DOHH2 (cell line): Measurements from ENCODE around the gene LGALS9.
"Not testable (repeated sequence)": the region's sequence is repeated elsewhere in the genome, so short reads cannot be mapped to it uniquely, and the experiment has no call there.

ENCODE experiments used
- H3F3A ChIP-seq: fragments of 200-600 bp; sonication (generic), shearing (Covaris generic); 2 replicates; pipeline ENCODE4 v1.6.0; 2016; ENCODE audit warnings: antibody characterized with exemption, mild to moderate bottlenecking; ENCODE audit not compliant: control insufficient read depth, insufficient read depth
- H3K27ac ChIP-seq: fragments of 200-600 bp; sonication (generic); 2 replicates; pipeline ENCODE4 v1.5.1; 2014; ENCODE audit warnings: low read depth, mild to moderate bottlenecking, low read length, moderate library complexity
- H3K27me3 ChIP-seq: fragments of 200-600 bp; sonication (generic); 2 replicates; pipeline ENCODE4 v1.6.1; 2014; ENCODE audit warnings: mild to moderate bottlenecking, low read length, mixed read lengths; ENCODE audit not compliant: control insufficient read depth
- H3K36me3 ChIP-seq: fragments of 200-600 bp; sonication (generic); 2 replicates; pipeline ENCODE4 v1.6.1; 2014; ENCODE audit warnings: mild to moderate bottlenecking, low read length, moderate library complexity, mixed read lengths; ENCODE audit not compliant: control insufficient read depth
- H3K4me1 ChIP-seq: fragments of 200-600 bp; sonication (generic); 2 replicates; pipeline ENCODE4 v1.6.1; 2014; ENCODE audit warnings: mild to moderate bottlenecking, low read length, mixed read lengths; ENCODE audit not compliant: control insufficient read depth
- H3K4me2 ChIP-seq: fragments of 200-600 bp; sonication (generic); 2 replicates; pipeline ENCODE4 v1.6.0; 2014; ENCODE audit warnings: mild to moderate bottlenecking, low read length, moderate library complexity
- H3K4me3 ChIP-seq: fragments of 200-600 bp; sonication (generic); 2 replicates; pipeline ENCODE4 v1.5.1; 2014; ENCODE audit warnings: mild to moderate bottlenecking, low read length, mixed read lengths
- H3K79me2 ChIP-seq: fragments of 200-600 bp; sonication (generic); 2 replicates; pipeline ENCODE4 v1.6.1; 2014; ENCODE audit warnings: mild to moderate bottlenecking, low read length, mixed read lengths; ENCODE audit not compliant: control insufficient read depth
- H3K9me2 ChIP-seq: fragments of 200-600 bp; sonication (generic); replicated peaks from 2 replicates; pipeline ENCODE4 v1.6.1; 2014; ENCODE audit warnings: mild to moderate bottlenecking, low read length, mixed read lengths; ENCODE audit not compliant: control insufficient read depth
- H3K9me3 ChIP-seq: fragments of 200-600 bp; sonication (generic); 2 replicates; pipeline ENCODE4 v1.6.1; 2014; ENCODE audit warnings: antibody characterized with exemption, low read length, mixed read lengths; ENCODE audit not compliant: control insufficient read depth, insufficient read depth
- H4K20me1 ChIP-seq: fragments of 200-600 bp; sonication (generic); 2 replicates; pipeline ENCODE4 v1.6.0; 2014; ENCODE audit warnings: low read depth, mild to moderate bottlenecking, antibody characterized with exemption, low read length, moderate library complexity; ENCODE audit not compliant: control insufficient read depth, insufficient read depth
- EZH2phosphoT487 ChIP-seq: fragments of 200-600 bp; sonication (generic); IDR thresholded peaks from 2 replicates; pipeline ENCODE4 v1.6.1; 2017; ENCODE audit warnings: borderline replicate concordance, mild to moderate bottlenecking, antibody characterized with exemption, low read length, moderate library complexity, mixed read lengths
- TF ChIP-seq, protein P1 (sequence below): fragments of 200-600 bp; sonication (generic); IDR thresholded peaks from one replicate; pipeline ENCODE4 v1.5.1; 2014; ENCODE audit warnings: antibody characterized with exemption, mild to moderate bottlenecking, low read depth, low read length; ENCODE audit not compliant: poor library complexity, severe bottlenecking

LGALS9 gene

DNA sequence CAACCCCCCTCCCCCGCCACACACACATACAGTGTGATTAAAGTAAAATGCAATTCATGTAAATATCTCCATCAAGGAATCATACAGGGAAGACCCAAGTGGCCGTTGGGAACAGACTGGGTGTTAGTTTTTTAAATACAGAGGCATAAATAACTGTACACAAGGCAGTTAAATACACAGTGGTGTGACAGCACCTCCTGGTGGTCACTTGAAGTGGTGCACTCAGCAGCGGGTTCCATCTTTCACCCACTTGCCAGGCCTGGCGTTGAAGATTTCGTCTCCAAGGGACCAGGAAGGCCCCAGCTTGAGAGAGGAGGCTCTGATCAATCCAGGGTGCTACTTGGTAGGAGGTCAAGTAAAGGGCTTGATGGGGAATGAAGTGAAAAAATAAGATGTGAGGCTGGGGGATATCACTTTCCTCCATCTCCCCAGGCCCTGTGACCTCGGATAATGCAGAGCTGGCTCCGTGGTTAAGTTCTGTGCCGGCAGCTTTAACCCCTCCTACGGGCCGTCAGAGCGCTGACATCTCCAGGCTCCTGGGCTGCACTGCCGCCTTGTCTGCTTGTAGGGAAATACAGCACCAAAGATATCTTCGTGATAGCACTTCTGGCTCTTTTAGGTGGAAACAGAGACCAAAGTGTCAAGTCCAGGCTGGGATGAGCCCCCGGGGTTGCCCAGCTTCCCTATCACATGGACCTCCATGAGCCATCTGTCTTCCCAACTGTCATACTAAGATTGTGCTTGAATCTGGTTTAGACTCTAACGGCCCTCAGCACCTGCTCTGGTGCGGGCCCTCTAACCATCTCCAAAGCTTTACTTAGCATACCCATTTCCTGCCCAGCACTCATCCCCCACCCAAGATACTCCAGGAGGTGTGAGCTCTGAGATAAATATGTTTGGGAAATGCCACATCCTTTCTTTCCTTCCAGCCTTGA lies 20.7 kb downstream of the LGALS9 start:
- Histone ChIP-seq H3K4me3 (no peak overlapping the region), H3K27ac (no peak overlapping the region), H3K4me1 (peaks cover 4% of the 10 kb centered on the region), H3K4me2 (no peak overlapping the region), H3K79me2 (no peaks in the 10 kb centered on the region), H3K27me3 (no peaks in the 10 kb centered on the region), H3F3A (no peaks in the 10 kb centered on the region), H3K9me2 (no peaks in the 10 kb centered on the region), H3K9me3 (no peaks in the 10 kb centered on the region), H3K36me3 (no peaks in the 10 kb centered on the region), H4K20me1 (no peaks in the 10 kb centered on the region)
- TF ChIP-seq EZH2phosphoT487, result no peak
- TF ChIP-seq, protein P1, sequence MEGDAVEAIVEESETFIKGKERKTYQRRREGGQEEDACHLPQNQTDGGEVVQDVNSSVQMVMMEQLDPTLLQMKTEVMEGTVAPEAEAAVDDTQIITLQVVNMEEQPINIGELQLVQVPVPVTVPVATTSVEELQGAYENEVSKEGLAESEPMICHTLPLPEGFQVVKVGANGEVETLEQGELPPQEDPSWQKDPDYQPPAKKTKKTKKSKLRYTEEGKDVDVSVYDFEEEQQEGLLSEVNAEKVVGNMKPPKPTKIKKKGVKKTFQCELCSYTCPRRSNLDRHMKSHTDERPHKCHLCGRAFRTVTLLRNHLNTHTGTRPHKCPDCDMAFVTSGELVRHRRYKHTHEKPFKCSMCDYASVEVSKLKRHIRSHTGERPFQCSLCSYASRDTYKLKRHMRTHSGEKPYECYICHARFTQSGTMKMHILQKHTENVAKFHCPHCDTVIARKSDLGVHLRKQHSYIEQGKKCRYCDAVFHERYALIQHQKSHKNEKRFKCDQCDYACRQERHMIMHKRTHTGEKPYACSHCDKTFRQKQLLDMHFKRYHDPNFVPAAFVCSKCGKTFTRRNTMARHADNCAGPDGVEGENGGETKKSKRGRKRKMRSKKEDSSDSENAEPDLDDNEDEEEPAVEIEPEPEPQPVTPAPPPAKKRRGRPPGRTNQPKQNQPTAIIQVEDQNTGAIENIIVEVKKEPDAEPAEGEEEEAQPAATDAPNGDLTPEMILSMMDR, result peak; percentile 82

DNA sequence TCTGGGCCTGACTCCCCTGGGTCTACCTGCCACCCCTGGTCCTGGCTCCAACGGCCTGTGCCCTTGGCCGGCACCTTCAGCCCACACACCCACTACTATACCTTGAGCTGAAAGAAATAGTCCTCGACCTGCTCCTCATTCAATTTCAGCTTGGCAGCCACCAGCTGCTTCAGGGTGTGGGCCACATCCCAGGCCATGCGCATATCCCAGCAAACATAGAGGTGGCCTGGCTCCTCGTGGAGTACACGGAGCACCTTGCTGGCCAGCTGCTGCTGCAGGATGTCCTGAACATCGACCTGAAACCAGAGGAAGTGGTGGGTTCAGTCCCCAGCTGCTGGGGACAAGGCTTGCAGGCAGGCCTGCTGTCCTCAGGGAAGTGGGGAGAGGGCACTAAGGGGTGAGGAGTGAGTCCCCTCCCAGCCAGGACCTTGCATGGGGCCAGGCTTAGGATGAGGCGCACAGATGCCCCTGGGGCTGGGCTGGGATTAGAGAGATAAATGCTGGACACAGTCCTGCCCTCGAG lies 22.5 kb downstream of the LGALS9 start:
- H3F3A ChIP-seq, H3K4me2 ChIP-seq, H3K9me2 ChIP-seq: not testable (repeated sequence)

DNA sequence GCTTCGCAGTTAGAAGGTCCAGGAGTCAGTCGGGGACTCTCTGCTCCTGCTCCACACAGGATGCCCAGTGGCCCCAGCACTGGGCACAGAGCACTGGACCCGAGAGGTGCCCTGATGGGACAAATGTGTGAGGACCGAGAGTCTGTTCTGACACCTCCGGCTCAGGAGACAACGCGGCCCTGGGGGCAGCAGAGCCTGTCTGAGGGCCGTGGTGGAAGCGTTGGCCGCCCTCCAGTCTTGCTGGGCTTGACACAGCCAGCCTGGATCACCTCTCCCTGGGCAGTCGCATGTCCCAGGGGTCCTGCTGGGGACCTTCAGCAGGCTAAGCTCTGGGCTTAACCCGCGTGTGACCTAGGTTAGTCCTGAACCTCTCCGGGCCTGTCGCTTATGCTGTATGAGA lies 23.1 kb downstream of the LGALS9 start:
- H3K4me2 ChIP-seq, result no peak overlapping the region
- H3K27me3 ChIP-seq, result no peaks in the 10 kb centered on the region
- H3K4me1 ChIP-seq, result peaks cover 4% of the 10 kb centered on the region
- H3K27ac ChIP-seq, result no peak overlapping the region
- H4K20me1 ChIP-seq, result no peaks in the 10 kb centered on the region
- H3K79me2 ChIP-seq, result no peaks in the 10 kb centered on the region
- H3K9me2 ChIP-seq, result no peaks in the 10 kb centered on the region
- H3K36me3 ChIP-seq, result no peaks in the 10 kb centered on the region
- no peaks in the 10 kb centered on the region for H3K9me3 ChIP-seq
- no peaks in the 10 kb centered on the region for H3F3A ChIP-seq
- no peak overlapping the region for H3K4me3 ChIP-seq
- no peak for TF ChIP-seq EZH2phosphoT487
- TF ChIP-seq, protein P1, result no peak

More for the DNA sequence above, 22.5 kb downstream of the LGALS9 start:
- not testable (repeated sequence) for H4K20me1 ChIP-seq, H3K79me2 ChIP-seq, H3K27ac ChIP-seq, H3K36me3 ChIP-seq, H3K4me3 ChIP-seq, H3K4me1 ChIP-seq, H3K9me3 ChIP-seq, H3K27me3 ChIP-seq
